Stimulated activated naive CD4-positive, alpha-beta T cell (primary cell): Measurements from ENCODE around the gene TSPAN14.
A peak's percentile ranks its signal among the peaks of the same experiment; 100 is the strongest.
"Not testable (repeated sequence)": the region's sequence is repeated elsewhere in the genome, so short reads cannot be mapped to it uniquely, and the experiment has no call there.

ENCODE experiments used
- DNase-seq, 6 experiments: peaks; one replicate each; lab custom pipeline; 2025; lab: John Stamatoyannopoulos, UW

Gene TSPAN14

DNA sequence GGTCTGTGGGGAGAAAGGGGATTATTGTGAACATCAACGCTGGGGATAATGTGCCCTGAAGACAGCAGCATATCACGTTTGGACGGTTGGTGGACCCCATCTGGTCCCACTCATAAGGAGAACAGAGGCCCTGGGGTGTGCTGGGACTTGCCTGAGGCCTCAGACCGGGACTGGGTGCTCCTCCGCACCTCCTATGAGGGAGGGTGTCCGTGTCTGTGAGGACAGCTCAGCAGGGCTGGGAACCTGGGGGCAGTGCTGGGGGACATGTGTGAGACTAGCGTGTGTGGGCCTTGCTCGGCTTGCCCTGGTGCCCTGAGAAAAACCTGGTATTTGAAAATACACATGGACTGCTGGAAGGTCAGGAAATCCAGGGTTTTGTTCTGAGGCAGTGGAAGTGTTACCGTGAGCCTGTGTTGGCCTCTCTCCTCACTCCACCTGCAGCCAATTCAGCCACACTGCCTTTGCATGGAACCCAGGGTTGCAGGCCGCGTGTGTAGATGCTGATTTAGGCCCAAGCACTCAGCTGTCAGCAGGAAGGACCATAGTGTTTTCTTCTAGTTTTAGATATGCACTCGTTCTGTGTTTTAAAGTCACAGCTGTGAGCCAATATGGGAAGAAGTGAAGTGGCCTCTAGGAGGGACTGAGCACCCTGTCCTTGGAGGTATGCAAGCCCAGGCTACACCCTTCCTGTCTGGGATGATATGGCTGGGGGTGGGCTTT is 70.2 kb downstream of the TSPAN14 start:
- DNase-seq = no peak

DNA sequence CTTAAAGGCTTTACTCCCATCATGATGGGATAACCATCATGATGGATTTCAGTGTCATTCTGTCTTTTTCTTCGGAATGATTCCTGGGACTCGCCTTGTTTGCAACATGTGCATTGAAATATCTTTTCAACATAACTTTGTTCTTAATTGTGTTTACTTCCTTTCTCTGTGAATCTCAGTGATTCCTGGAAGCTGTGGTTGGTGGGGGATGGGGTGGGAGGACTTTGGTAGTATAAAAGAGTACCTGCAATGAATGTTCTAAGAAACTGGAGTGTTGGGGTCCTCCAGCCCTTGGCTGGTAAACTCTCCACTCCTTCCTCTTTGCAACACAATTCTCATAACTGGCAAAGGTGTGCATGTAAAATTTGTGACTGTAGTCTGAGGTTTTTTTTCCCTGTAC is 72.1 kb downstream of the TSPAN14 start:
- DNase-seq = peak in 3 of 6 experiments; percentile 22 to 59 (median 41)

DNA sequence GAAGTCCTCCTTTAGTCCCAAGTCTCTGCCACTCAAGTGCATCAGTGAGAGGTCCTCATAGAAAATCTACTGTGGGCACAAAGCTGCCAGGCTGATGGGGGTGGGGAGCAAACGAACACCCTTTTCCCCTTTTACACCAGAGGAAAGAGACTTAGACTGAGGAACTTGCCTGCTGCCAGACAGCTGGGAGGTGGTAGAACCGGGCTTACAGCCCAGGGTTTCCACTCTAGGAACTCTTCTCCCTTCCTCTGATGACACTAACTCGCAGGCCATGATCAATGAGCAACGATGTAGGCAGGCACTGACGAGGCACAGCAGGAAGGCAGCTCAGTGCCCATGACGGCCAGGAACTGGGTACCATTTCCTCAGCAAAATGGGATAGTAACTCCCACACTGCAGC is 72.6 kb downstream of the TSPAN14 start:
- DNase-seq = peak in 1 of 6 experiments; percentile 48

DNA sequence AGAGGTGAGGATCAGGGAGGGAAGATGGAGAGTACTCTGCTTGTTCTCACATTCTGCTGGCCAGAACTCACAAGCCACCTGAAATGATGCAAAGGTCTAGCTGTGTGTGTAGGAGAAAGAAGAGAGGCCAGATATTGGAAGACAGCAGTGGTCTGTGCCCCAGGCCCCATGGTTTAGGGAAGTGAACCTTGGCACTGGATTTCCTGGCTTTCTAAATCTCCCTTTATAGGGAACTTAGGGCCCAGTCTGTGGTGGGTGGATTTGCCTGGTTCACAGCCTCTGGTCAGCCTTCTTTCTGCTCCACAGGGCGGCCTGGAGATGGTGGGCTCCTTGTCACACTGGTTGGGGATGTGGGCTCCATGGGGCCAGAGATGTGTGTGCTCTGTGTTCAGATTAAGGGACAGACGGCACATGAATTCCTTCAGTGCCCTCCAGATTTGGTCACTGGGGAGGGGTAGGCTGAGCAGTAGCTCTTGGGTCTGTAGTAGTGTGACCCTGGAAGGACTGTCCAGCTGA is 74.1 kb downstream of the TSPAN14 start:
- DNase-seq = no peak

DNA sequence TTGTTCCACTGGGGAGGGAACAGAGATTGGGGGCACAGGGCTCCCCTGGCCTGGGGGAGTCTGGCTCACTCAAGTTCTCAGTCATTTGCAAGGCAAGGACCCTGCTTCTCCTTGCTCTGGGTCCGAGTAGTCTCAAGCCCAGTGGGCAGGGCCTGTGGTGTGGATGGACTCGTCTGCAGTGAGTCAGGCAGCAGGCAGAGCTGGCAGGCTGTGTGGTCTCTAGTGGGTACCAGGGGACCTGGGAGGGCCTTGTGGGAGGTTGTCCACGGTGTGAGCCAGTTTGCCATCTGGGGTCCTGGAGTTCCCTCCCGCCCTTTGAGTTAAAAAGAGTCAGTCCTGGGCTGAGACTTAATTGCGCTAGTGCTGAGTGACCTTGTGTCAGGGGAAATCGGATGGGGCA is 74.8 kb downstream of the TSPAN14 start:
- no peak for DNase-seq

DNA sequence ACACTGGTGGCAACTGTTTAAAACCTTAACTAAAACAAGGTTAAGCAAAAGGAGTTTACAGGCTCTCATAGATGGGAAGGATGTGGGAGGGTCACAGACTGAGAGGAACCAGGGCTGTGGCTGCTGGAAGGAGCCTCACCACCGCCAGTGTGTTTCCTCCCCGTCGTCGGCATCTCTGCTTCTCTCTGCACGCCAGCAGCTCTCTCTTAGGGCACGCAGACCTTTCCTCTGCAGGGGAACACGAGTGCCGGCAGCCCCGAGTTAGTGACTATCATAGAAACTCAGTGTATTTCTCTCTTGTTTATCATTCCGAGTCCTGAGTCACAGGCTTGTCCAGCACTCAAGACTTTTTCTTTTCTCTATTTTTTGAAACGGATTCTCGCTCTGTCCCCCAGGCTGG is 75.5 kb downstream of the TSPAN14 start:
- peak in 4 of 6 experiments; percentile 22 to 69 (median 66) for DNase-seq

DNA sequence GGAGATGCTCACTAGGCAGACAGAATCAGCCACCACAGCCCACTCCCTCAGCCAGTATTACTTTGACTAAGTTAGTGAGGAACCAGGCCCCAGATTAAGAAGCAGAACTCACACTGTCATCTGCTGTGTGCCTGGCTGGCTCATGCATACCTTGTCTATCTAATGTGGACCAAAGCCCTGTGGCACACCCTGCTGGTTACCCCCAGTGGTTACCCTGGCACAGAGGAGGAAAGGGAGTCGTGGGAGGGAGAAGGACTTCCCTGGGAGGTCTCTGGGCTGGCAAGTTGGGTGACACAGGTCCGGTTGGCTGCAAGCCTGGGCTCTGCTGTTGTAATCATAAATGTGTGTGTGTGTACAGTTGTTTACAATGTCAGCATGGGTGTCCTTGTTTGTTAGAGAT is 76.1 kb downstream of the TSPAN14 start:
- DNase-seq = peak in 5 of 6 experiments; percentile 14 to 40 (median 27)

DNA sequence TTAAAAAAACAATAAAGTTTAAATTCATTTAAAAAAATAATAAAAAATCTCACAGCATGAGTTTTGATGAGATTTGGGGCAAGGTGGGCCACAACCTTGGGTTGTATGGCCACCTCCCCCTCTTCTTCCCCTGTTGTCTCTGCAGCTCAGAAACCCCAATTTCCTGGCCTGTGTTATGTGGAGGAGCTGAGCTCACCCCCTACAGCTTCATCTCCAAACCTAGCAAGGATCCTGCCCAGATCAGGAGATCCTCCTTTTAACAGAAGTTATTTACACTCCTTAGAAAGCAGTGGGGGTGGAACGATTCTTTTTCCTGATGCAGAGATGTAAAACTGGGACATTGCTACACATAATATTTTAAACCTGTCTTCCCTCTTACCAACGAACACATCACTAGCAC is 76.7 kb downstream of the TSPAN14 start:
- DNase-seq = no peak

DNA sequence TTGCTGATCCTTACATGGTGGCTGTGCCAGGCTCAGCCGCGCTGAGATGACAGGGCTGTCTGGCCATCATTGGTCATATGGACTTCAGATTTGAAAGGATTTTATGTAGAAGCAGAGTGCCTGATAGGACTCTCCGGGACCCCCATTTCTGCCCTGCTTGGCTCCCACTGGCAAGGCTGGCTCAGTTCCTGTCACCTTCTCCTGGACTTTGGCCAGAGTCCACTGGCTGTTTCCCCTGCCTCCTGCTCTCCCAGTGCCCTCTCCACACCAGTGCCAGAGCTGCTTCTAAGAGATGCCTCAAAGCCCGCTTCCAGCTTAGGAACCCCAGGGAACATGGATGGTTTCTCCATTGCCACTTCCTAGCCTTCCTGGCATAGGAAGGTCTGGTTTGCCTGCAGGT is 78.5 kb downstream of the TSPAN14 start:
- DNase-seq = no peak

DNA sequence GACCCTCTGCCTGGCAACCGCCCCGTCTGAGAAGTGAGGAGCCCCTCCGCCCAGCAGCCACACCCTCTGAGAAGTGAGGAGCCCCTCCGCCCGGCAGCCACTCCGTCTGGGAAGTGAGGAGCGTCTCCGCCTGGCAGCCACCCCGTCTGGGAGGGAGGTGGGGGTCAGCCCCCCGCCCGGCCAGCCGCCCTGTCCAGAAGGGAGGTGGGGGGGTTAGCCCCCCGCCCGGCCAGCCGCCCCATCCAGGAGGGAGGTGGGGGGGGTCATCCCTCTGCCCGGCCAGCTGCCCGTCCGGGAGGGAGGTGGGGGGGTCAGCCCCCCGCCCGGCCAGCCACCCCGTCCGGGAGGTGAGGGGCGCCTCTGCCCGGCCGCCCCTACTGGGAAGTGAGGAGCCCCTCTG is 79.9 kb downstream of the TSPAN14 start:
- DNase-seq = not testable (repeated sequence)

DNA sequence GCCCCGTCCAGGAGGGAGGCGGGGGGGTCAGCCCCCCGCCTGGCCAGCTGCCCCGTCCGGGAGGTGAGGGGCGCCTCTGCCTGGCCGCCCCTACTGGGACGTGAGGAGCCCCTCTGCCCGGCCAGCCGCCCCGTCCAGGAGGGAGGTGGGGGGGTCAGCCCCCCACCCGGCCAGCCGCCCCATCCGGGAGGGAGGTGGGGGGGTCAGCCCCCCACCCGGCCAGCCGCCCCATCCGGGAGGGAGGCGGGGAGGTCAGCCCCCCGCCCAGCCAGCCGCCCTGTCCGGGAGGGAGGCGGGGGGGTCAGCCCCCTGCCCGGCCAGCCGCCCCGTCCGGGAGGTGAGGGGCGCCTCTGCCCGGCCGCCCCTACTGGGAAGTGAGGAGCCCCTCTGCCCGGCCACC is 80.5 kb downstream of the TSPAN14 start:
- DNase-seq = not testable (repeated sequence)

DNA sequence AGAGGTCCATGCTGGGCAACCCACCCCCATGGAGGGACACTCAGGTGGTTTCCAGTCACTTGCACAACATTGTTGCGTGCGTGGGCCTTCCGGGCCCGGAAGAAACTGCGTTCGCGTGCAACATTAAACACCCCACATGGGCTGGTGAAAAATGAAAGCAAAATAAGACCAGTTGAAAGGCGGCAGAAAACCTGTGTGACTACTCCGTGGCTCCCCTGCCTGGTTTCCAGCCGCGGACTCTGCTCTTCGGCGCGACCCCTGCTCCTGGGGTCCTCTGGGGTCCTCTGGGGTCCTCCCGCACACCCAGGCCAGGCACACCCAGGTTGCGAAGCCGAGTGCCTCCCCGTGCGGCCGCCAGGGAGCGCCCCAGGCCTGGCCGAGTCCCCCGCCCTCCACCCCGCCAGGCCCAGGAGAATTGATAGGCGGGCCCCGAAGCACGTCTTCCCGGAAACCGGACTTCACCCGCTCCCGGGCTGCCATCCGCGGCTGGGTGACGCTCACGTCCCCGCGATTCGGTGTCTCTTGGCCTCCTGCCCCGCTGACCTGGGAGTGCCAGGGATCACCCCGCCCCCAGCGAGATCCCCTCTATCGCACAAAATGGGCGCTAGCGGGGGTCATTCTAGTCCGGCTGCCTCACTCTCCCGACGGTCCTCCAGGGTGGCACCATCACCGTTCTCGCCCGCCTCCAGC is 81.7 kb downstream of the TSPAN14 start:
- DNase-seq = peak; percentile 51 to 89 (median 76)

DNA sequence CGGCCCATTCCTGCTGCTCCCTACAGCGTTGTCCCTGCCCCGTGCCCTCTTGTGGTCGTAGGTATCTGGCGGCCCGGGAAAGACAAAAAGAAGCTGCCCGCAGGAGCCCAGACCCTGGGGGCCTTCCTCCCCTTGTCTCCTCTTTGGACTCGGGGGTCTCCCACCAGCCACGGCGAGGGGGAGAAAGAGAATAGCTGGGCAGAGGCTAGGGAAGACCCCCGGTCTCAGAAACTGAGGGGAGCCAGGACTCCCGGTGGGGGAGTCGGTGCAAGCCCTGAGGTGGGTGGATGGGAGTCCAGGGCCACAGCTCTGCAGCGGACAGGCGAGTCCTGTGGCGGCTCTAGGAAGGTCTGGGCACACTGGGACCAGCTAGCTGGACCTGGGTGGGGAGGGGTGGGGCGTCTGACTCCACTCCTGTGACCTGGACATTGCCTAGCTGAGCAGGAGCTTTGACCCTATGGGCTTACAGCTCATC is 82.3 kb downstream of the TSPAN14 start:
- no peak for DNase-seq

DNA sequence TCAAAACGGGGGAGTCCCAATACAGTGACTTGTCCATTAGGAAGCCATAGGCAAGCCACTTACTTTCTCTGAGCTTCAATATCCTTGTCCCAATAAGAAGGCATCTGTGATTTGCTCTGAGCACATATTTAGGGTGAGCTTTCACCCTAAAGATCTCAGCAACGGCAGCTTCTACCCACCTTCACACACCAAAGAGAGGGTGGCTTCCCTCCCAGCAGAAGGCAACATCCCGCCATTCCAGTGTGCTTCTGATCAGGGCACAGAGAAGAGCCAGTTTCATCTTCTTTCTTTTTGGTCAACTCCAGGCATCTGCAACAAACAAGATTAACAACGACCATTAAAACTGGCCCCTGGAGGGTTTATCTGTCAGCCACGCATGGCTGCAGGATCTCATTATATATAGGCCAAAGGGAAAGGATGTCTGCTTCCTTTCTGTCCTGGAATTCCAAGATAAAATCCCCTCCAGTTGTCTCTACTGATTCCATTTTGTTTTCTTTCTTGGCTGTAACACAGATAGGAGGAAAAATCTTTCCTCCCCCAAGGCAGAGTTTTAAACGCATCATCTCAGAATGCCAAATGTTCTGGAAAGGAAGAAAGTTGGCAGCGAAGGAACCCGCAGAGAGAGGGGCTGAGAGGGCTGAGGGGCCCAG is 83.1 kb downstream of the TSPAN14 start:
- DNase-seq = no peak

DNA sequence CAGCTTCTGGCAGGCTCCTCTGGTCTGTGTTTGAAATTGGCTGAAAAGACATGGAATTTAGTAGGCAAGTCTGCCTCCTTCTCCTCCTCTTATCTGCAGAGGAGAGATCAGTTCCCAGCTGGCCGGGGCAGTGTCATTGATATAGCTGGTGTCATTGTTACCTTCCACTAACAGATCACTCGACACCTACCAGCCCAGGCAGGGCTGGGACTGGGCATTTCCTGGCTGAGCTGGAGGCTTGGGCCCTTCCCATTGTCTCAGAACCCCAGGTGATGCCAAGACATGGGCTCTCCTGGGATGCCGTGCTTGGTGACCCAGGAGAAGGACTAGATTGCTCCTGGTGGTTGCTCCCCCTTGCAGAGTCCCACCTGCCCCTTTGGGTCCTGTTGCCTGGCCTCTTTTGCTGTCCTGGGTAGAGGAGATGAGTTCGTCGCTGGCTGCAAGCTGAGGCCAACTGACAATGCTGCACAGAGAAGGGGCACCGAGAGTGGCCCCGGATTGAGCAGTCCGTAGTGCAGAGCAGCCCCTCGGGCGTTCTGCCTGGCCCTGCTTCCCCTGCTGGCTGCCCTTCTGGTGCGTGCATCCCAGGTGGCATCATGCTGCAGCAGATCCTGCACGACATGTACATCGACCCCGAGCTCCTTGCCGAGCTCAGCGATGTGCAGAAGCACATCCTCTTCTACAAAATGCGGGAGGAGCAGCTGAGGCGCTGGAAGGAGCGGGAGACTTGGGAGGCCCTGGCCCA is 83.8 kb downstream of the TSPAN14 start, which contains the start of gene SH2D4B:
Gene SH2D4B, plus strand, starts transcription at position 167 of the 745 bp plus-strand sequence. Its CDS starts 430 bp downstream, at position 597.
- no peak for DNase-seq

DNA sequence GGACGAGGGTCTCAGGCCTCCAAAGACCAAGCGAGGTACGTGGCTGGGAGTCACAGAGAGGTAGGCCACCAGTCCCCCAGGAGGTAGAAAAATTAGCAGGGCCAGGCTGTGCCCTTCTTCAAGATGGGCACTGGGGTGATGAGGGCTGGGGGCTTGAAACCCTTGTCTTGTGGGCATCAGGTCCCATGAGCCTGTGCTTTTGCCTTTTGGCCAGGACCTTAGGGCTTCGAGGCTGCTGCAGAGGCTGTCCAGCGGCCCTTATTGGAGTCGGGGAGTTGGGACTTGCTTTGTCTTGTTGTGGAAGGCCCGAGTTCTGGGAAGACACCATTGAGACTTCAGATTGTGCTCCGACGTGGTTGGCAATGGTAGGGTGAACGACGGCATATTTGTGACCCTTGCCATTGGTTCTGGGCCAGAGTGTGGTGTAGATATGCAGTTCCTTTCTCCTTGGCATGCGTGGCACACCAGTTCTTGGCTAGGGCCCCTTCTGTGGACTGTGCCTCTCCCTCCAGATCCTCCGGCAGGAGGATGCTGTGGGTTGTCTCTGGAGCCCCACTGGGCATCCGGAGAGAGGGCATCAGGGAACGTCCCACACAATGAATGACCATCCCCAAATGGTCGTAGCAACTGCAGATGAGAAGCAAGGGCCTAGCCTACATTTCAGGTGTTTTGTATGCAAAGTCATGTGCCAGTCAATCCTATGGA is 84.5 kb downstream of the TSPAN14 start:
- DNase-seq = no peak

DNA sequence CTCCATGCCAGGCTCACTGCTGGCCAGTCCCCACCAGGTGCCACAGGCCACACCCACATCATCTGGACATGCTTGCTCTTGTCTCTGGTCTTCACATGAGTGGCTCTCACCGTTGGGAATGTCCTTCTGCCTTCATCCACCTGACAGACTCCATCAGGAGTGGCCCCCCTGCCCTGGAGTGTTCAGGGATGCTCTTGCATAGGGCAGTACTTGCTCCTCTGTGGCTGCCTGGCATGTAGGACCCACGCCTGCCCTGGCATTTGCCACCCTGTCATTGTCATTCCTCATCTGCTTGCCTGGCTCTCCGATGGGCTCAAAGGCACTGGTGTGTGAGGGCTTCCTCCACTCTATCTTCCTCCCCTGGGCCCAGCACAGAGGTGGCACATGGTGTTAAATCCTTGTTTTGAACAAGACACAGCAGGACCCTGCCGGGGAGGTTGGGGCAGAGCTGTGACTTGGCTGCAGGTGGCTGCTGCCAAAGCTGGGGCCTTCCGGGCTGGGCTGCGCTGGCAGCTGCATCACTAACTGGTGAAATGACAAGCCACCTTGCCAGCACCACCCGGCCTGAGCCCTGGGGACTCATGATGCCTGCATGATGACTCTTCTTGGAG is 85.4 kb downstream of the TSPAN14 start:
- no peak for DNase-seq

DNA sequence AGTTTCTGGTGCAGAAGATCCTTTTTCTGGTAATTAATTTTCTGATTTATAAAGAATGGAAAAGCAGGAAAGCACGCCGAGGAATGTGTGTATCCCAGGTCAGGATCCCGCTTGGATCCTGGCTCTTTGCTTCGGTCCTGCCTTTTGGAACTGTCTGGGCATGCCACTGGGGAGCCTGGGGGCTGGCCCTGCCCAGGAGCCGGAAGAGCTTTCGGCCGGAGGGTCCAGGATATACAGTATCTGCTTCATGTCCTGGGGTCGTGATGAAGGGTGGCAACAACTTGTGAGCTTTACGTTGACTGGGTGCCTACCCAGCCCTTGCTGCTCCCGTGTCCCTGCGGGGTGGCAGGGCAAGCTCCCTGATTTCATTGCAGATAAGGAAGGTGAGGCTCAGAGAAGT is 86.0 kb downstream of the TSPAN14 start:
- no peak for DNase-seq

DNA sequence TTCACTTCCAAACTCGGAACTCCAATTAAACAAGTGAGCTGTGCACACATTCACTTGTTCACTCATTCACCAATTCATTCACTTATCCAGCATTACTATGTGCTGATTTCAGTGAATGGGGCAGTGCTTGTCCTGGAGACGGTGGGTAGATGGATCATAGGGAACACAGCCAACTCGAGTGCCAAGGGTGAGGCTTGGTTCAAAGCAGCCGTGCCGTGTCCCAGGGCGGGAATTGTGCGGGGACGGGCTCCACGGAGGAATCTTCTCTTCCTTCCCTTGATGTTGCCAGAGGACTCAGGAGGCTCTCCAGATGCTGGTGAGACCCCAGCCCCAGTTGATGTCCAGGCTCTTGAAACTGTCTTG is 86.5 kb downstream of the TSPAN14 start:
- no peak for DNase-seq

DNA sequence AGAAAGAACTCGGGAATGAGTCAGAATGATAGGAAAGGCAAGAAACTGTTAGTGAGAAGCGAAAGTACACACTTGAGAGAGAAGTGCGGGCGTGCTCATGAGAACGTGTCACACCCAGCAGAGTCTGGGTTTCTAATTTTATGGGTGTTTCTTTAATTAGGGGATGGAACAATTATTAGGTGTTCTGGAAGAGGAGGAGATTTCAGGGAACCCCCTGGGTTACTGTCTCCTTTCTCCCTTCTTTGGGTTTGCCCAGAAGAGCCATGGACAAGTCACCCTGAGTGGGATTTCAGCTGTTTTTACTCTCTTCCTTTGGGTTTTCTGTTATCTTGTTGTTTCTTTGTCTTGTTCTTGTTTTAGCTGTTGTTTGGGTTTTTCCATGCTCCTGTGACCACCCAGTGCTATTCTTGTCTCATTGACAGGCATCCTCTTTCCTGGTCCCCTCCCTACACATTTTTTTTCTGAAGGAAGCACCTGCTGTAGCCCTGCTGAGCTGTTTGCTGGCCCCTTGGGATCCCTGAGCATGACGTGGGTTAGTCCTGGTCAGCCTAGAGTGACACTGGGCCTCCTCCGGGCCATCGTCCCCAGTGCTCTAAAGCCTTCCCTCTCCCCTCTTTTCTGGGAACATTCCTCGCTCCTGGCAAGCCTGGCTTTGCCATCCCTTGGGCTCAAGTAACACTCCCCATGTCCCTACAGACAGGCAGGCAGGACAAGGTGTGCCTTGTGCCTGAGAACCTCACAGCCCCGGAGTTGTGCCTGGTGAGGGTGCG is 87.1 kb downstream of the TSPAN14 start:
- no peak for DNase-seq
